Measurements from ENCODE around the gene GRIA2.

- no peak for TF ChIP-seq CTCF (IDR thresholded peaks at IDR 0.05)
- TF ChIP-seq POLR2A (IDR thresholded peaks at IDR 0.05), result no peak
- TF ChIP-seq POLR2AphosphoS5 (IDR thresholded peaks at IDR 0.05), result no peak
Observed at GRCh38 chr4:157225096-157225495, 4.6 kb downstream of the GRIA2 start.
